Pancreas (tissue), 10 donors: ENCODE measurements around the gene RPL35A. TPM values are rescaled to one million over a fixed set of nuclear protein-coding genes. Genes with fewer than 3 reads are reported as not detected.
"Not testable (repeated sequence)": the region's sequence is repeated elsewhere in the genome, so short reads cannot be mapped to it uniquely, and the experiment has no call there.

Experiments
- ATAC-seq, 4 donors: fragments of 200-7000 bp; cut with Tn5 transposase; one replicate each; pipeline versions ENCODE4 v1.8.0 to v1.9.1; 2020; ENCODE audit warnings: mild to moderate bottlenecking in 4 of 4, moderate library complexity in 4 of 4
- DNase-seq, 6 donors: peaks; one replicate each; pipeline ENCODE4 v3.0.0-alpha.2; 2020
- FAIRE-seq: peaks from 2 replicates; lab custom pipeline; 2012; peaks lifted over from hg19 to GRCh38; lab: Jason Lieb, UNC
- H3K27ac ChIP-seq, 4 donors: fragments of 200-600 bp; sonication (generic); 1 replicate in 3 of 4; 2 replicates in 1 of 4; pipeline versions ENCODE4 v1.5.0 to v1.8.0; 2020
- H3K27me3 ChIP-seq, 4 donors: fragments of 200-600 bp; one replicate each; pipeline ENCODE4 v1.8.0; 2021
- H3K36me3 ChIP-seq, 3 donors: fragments of 200-600 bp; sonication (generic) in 1 of 3; one replicate each; pipeline versions ENCODE4 v1.5.0 to v1.8.0; 2020 to 2021
- H3K4me1 ChIP-seq, 3 donors: fragments of 200-600 bp; one replicate each; pipeline ENCODE4 v1.8.0; 2021
- H3K4me3 ChIP-seq, 4 donors: fragments of 200-600 bp; sonication (generic) in 2 of 4; one replicate each; pipeline versions ENCODE4 v1.5.0 to v1.8.0; 2020 to 2021
- H3K9me3 ChIP-seq, 4 donors: fragments of 200-600 bp; one replicate each; pipeline ENCODE4 v1.8.0; 2021
- WGBS, 2 donors: extraction: QIAGEN DNeasy Blood & Tissue Kit; methylation state at CpG; one replicate each; pipeline ENCODE4 v1.1.7; 2013; 5-methylcytosine and 5-hydroxymethylcytosine counted together
- intact Hi-C, 3 donors: fragments of 100-400 bp; cut with DNase I; formaldehyde crosslinking; loops; one replicate each; pipeline versions ENCODE4 v1.11.1 to v1.14.2; 2022
- polyA plus RNA-seq, 2 donors: library from polyadenylated mRNA; stranded (reverse); fragments of 200-250 nt; gene quantifications; one replicate each; pipeline ENCODE4 v1.2.3, GENCODE V29; 2013
- total RNA-seq, 6 donors: library from RNA; stranded (reverse); fragmentation: NEBNext Ultra II Directional in 4 of 6; extraction: Animal tissue kit (Norgen Biotek cat#: 25700) in 4 of 6; gene quantifications; one replicate each; pipeline versions ENCODE4 v1.2.1 to v1.2.4, GENCODE V29; 2021 to 2023
- TF ChIP-seq, protein P1 (sequence below), 4 donors: fragments of 200-600 bp; sonication (generic) in 3 of 4; IDR thresholded peaks; one replicate each; pipeline versions ENCODE4 v1.5.0 to v1.8.0; 2021; ENCODE audit warnings: antibody characterized with exemption in 4 of 4
- donor health status: healthy with polysubstance abuse.
- donor health status: DM: no; HTN: no; CAD: no; lungs with moderate emphysema.
- donor health status: DM: no; HTN: no; CAD: no.
- donor health status: control.
- donor health status: control.
- donor health status: Bipolar disorder and iron deficiency.
- donor health status: DM: yes; HTN: yes; CAD: no.
- donor health status: DM: no; HTN: no; CAD: no.
- donor health status: DM: no; HTN: no; CAD: no.
- donor health status: DM: yes; HTN: yes; CAD: no.

RPL35A gene
- total and polyA plus RNA-seq, 8 donors, result 466 to 1,015 (median 752) TPM

DNA sequence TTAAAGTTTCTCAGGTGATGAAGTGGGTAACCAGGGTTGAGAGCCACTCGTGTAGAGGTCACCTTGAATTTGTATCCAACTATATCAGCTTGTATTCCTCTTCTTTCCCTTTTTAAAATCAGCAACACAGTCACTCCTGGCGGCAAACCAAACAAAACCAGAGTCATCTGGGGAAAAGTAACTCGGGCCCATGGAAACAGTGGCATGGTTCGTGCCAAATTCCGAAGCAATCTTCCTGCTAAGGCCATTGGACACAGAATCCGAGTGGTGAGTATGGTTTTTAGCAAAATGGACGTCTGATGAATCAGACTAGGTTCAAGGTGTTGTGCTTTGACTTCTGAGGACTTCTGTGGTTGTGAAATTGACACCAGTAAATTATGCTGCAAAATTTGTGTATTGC lies 3.9 kb downstream of the RPL35A start:
- intact Hi-C loops, result no loop called here
- H3K27ac ChIP-seq, result no peak overlapping the region
- no peak overlapping the region for H3K4me3 ChIP-seq
- TF ChIP-seq, protein P1, sequence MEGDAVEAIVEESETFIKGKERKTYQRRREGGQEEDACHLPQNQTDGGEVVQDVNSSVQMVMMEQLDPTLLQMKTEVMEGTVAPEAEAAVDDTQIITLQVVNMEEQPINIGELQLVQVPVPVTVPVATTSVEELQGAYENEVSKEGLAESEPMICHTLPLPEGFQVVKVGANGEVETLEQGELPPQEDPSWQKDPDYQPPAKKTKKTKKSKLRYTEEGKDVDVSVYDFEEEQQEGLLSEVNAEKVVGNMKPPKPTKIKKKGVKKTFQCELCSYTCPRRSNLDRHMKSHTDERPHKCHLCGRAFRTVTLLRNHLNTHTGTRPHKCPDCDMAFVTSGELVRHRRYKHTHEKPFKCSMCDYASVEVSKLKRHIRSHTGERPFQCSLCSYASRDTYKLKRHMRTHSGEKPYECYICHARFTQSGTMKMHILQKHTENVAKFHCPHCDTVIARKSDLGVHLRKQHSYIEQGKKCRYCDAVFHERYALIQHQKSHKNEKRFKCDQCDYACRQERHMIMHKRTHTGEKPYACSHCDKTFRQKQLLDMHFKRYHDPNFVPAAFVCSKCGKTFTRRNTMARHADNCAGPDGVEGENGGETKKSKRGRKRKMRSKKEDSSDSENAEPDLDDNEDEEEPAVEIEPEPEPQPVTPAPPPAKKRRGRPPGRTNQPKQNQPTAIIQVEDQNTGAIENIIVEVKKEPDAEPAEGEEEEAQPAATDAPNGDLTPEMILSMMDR (IDR thresholded peaks at IDR 0.05), result no peak
- FAIRE-seq (no peak), ATAC-seq (no peak), DNase-seq (no peak)
- peaks cover 0 to 50% (median 49%) of the 10 kb centered on the region in 3 donors for H3K36me3 ChIP-seq
- H3K27me3 ChIP-seq, result no peaks in the 10 kb centered on the region
- 43 to 50% methylated on average over 7 of the region's 7 CpGs for WGBS, 2 donors
- H3K9me3 ChIP-seq, result no peaks in the 10 kb centered on the region
- peaks cover 21 to 27% (median 24%) of the 10 kb centered on the region in 3 donors for H3K4me1 ChIP-seq

DNA sequence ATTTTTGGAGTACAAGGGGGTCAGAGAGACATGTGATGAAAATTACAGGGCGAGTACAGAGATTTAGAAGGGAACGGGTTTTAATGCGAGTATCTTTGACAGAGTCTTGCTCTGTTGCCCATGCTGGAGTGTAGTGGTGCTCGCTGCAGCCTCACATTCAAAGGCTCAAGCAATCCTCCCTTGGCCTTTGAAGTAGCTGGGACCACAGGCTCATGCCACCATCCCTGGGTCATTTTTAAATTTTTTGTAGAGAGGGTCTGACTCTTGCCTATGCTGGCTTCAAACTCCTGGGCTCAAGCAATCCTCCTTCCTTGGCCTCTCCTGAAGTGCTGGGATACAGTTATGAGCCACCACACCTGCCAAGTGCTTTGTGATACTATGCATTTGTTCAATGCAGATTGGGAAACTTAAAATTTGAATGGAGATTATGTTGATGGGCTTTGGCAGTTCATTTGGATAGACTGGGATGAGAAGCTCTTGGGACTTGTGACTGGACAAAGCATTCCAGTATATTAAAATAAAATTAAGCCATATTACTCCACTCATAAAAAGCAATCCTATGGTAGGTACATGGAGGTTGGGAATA lies 6.0 kb downstream of the RPL35A start:
- Histone ChIP-seq H3K4me3 (no peak overlapping the region), H3K27ac (no peak overlapping the region), H3K27me3 (no peaks in the 10 kb centered on the region), H3K9me3 (no peaks in the 10 kb centered on the region), H3K4me1 (peaks cover 23 to 31% (median 24%) of the 10 kb centered on the region in 3 donors), H3K36me3 (peaks cover 0 to 50% (median 49%) of the 10 kb centered on the region in 3 donors)
- FAIRE-seq, result no peak
- no peak for ATAC-seq
- WGBS, 2 donors, result 93 to 94% methylated on average over 4 of the region's 4 CpGs
- TF ChIP-seq, protein P1 (IDR thresholded peaks at IDR 0.05), result no peak
- DNase-seq, result no peak
- intact Hi-C loops, result no loop called here

DNA sequence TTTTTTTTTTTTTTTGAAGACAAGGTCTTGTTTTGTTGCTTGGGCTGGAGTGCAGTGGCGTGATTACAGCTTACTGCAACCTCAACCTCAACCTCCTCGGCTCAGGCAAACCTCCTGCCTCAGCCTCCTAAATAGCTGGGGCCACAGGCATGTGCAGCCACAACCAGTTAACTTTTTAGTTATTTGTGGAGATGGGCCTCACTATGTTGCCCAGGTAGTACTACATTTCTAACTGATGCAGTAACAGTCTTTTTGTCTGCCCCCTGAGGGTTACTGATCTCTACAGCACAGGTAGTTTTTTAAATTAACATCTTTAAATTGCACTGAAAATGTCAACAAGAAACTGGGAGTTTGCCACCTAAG lies 6.6 kb downstream of the RPL35A start:
- Histone ChIP-seq H3K9me3 (no peaks in the 10 kb centered on the region), H3K27me3 (no peaks in the 10 kb centered on the region), H3K4me3 (no peak overlapping the region), H3K36me3 (peaks cover 0 to 47% (median 46%) of the 10 kb centered on the region in 3 donors), H3K27ac (no peak overlapping the region), H3K4me1 (peaks cover 20 to 30% (median 22%) of the 10 kb centered on the region in 3 donors)
- intact Hi-C loops, result no loop called here
- DNase-seq (no peak), FAIRE-seq (no peak), ATAC-seq (no peak)
- 95 to 96% methylated on average over 2 of the region's 2 CpGs for WGBS, 2 donors
- TF ChIP-seq, protein P1 (IDR thresholded peaks at IDR 0.05), result no peak

DNA sequence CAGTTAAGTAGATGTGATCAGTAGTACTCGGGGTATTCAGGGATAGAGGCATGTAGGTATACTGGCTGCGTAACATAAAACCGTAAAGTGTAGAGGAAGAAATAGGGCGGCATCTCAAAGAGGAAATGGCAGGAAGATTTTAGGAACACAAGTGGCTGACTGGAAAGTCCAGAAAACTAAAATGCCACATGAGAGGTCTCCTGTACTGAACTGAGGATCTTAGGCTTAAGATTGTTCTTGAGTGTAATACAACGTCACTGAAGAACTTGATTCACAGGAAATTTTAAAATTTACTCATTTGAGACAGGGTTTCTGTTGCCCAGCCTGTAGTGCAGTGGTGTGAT lies 7.8 kb downstream of the RPL35A start:
- H3K27ac ChIP-seq, result no peak overlapping the region
- H3K9me3 ChIP-seq, result no peaks in the 10 kb centered on the region
- peaks cover 10 to 18% (median 12%) of the 10 kb centered on the region in 3 donors for H3K4me1 ChIP-seq
- FAIRE-seq, result no peak
- intact Hi-C loops, result no loop called here
- no peak for ATAC-seq
- no peak for DNase-seq
- H3K27me3 ChIP-seq, result no peaks in the 10 kb centered on the region
- no peak overlapping the region for H3K4me3 ChIP-seq
- WGBS, 2 donors, result 76 to 87% methylated on average over 5 of the region's 5 CpGs
- peaks cover 0 to 35% (median 34%) of the 10 kb centered on the region in 3 donors for H3K36me3 ChIP-seq
- TF ChIP-seq, protein P1 (IDR thresholded peaks at IDR 0.05), result no peak

DNA sequence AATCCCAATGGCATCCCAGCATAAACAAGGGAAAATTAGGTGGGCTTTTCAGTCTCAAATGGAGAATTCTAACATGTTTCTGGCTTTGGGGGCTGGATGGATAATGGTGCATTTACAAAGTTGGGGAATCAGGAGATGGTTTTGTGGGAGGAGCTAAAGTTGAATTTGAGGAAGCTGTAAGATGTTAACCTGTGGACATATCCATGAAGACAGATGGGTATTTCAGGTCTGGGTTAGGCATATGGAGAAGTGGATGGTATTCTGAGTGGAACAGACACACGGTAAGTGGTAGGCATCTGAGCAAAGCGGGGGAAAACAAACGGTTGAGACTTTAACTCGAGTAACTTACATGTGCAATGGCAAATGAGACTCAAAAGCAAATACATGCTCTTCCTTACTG lies 8.4 kb downstream of the RPL35A start:
- H3K27me3 ChIP-seq, result no peaks in the 10 kb centered on the region
- ATAC-seq (no peak), FAIRE-seq (no peak), DNase-seq (no peak)
- H3K36me3 ChIP-seq, result peaks cover 0 to 29% (median 29%) of the 10 kb centered on the region in 3 donors
- H3K4me1 ChIP-seq, result peaks cover 4 to 18% (median 6%) of the 10 kb centered on the region in 3 donors
- TF ChIP-seq, protein P1 (IDR thresholded peaks at IDR 0.05), result no peak
- H3K27ac ChIP-seq, result no peak overlapping the region
- intact Hi-C loops, result no loop called here
- no peak overlapping the region for H3K4me3 ChIP-seq
- no peaks in the 10 kb centered on the region for H3K9me3 ChIP-seq
- WGBS, 2 donors, result 89 to 92% methylated on average over 4 of the region's 4 CpGs

DNA sequence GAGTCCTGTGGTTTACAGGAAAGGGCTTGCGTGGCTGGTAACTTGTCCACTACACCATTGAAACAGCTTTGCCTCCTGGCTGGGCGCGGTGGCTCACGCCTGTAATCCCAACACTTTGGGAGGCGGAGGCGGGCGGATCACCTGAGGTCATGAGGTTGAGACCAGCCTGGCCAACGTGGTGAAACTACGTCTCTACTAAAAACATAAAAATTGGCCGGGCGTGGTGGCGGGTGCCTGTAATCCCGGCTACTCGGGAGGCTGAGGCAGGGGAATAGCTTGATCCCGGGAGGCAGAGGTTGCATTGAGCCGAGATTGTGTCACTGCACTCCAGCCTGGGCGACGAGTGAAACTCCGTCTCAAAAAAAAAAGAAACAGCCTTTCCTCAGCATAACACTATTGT lies 8.9 kb downstream of the RPL35A start:
- FAIRE-seq, ATAC-seq, H3K27me3 ChIP-seq, H3K4me3 ChIP-seq, intact Hi-C loops, H3K9me3 ChIP-seq: not testable (repeated sequence)
- 93 to 96% methylated on average over 19 of the region's 19 CpGs for WGBS, 2 donors
- Histone ChIP-seq H3K4me1 (peaks cover 2 to 18% (median 2%) of the 10 kb centered on the region in 3 donors), H3K36me3 (peaks cover 0 to 25% (median 24%) of the 10 kb centered on the region in 3 donors), H3K27ac (peak overlapping the region in 1 of 4 donors; percentile 74)
- DNase-seq, result peak in 1 of 6 donors; percentile 30
